Body of pancreas (tissue), 4 donors: ENCODE measurements around the gene CD81. TPM values are rescaled to one million over a fixed set of nuclear protein-coding genes. Genes with fewer than 3 reads are reported as not detected.

ENCODE experiments used
- ATAC-seq: fragments of 150-250 bp; one replicate; pipeline ENCODE4 v1.9.1; 2016
- DNase-seq, 4 donors: peaks; one replicate each; pipeline ENCODE4 v3.0.0-alpha.2; 2019
- H3K27ac ChIP-seq, 4 donors: fragments of 200-600 bp; sonication (generic); 1 replicate in 3 of 4; 2 replicates in 1 of 4; pipeline versions ENCODE4 v1.5.1 to v1.6.1; 2016 to 2019; ENCODE audit warnings: mild to moderate bottlenecking in 1 of 4, mixed read lengths in 1 of 4, moderate library complexity in 1 of 4
- H3K27me3 ChIP-seq, 2 donors: fragments of 200-600 bp; sonication (generic); one replicate each; pipeline ENCODE4 v1.6.0; 2016; ENCODE audit warnings: mild to moderate bottlenecking in 1 of 2
- H3K36me3 ChIP-seq, 2 donors: fragments of 200-600 bp; sonication (generic); replicated peaks in 1 of 2; 2 replicates each; pipeline ENCODE4 v1.5.1; 2016; ENCODE audit warnings: low read depth in 2 of 2; ENCODE audit not compliant: insufficient read depth in 1 of 2
- H3K4me1 ChIP-seq: fragments of 200-600 bp; sonication (generic); one replicate; pipeline ENCODE4 v1.6.0; 2016
- H3K4me3 ChIP-seq, 2 donors: fragments of 200-600 bp; sonication (generic); 1 replicate in 1 of 2; 2 replicates in 1 of 2; pipeline ENCODE4 v1.5.1; 2016 to 2019
- H3K9me3 ChIP-seq, 3 donors: fragments of 200-600 bp; sonication (generic); 1 replicate in 2 of 3; 2 replicates in 1 of 3; pipeline ENCODE4 v1.5.1; 2016
- POLR2A ChIP-seq, 3 donors: fragments of 450-650 bp; IDR thresholded peaks; one replicate each; pipeline ENCODE4 v1.6.1; 2016; ENCODE audit warnings: antibody characterized with exemption in 3 of 3, mild to moderate bottlenecking in 2 of 3
- WGBS, 2 donors: methylation state at CpG; one replicate each; pipeline ENCODE4 v1.1.5; 2017; 5-methylcytosine and 5-hydroxymethylcytosine counted together
- intact Hi-C: fragments of 100-400 bp; cut with DNase I; formaldehyde crosslinking; loops from one replicate; pipeline ENCODE4 v1.15.1; 2023
- total RNA-seq, 2 donors: library from RNA; depleted of rRNA; stranded (reverse); fragments of >200 nt; gene quantifications; one replicate each; pipeline ENCODE4 v1.1.0, GENCODE V29; 2016
- TF ChIP-seq, protein P1 (sequence below), 7 experiments: fragments of 450-650 bp in 4 of 7; fragments of 200-600 bp in 3 of 7; sonication (generic) in 3 of 7; IDR thresholded peaks; one replicate each; pipeline ENCODE4 v1.5.1; 2016 to 2019; ENCODE audit warnings: antibody characterized with exemption in 7 of 7

The CD81 gene
- total RNA-seq, 2 donors from 2014 or later, result 217 to 332 TPM

DNA sequence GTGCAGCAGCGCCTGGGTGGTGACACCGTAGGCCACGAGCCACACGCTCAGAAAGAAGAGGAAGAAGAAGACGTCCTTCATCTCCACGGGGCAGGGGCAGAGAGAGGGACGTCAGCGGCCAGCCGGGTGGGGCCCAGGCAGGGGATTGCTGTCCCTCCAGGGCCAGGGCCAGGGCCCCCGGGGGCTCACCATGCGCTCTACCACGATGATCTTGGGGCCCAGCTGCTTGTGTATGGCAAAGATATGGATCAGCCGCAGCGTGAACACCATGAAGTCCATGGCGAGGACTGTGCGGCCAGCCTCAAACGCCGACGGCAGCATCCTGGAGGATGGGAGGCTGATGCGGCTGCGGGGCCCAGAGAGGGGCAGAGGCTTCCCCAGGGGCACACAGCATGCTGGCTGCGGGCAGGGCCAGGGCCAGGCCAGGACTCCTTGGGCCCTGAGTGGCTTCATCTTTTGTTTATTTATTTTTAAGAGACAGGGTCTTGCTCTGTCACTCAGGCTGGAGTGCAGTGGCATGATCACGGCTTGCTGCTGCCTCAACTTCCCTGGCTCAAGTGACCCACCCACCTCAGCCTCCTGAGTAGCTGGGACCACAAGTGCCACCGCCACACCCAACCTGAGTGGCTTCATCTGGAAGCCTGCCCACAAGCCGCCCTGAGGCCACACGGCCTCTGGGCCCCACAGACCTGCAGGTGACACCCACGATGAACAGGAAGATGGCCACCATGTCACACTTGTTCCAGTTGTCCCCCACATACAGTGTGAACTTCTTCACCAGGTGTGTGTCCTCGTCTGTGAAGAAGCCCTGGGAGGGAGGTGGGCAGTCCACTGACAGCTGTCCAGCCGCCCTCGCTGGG is 34.6 kb downstream of the CD81 start:
- DNase-seq (no peak), ATAC-seq (no peak)
- no peak for TF ChIP-seq POLR2A (IDR thresholded peaks at IDR 0.05)
- TF ChIP-seq, protein P1, sequence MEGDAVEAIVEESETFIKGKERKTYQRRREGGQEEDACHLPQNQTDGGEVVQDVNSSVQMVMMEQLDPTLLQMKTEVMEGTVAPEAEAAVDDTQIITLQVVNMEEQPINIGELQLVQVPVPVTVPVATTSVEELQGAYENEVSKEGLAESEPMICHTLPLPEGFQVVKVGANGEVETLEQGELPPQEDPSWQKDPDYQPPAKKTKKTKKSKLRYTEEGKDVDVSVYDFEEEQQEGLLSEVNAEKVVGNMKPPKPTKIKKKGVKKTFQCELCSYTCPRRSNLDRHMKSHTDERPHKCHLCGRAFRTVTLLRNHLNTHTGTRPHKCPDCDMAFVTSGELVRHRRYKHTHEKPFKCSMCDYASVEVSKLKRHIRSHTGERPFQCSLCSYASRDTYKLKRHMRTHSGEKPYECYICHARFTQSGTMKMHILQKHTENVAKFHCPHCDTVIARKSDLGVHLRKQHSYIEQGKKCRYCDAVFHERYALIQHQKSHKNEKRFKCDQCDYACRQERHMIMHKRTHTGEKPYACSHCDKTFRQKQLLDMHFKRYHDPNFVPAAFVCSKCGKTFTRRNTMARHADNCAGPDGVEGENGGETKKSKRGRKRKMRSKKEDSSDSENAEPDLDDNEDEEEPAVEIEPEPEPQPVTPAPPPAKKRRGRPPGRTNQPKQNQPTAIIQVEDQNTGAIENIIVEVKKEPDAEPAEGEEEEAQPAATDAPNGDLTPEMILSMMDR (IDR thresholded peaks at IDR 0.05), result no peak
- Histone ChIP-seq H3K27me3 (no peaks in the 10 kb centered on the region), H3K36me3 (no peaks in the 10 kb centered on the region), H3K4me3 (no peak overlapping the region), H3K9me3 (no peaks in the 10 kb centered on the region), H3K4me1 (no peaks in the 10 kb centered on the region), H3K27ac (no peak overlapping the region)
- 65 to 82% methylated on average over 16 to 30 of the region's 30 CpGs for WGBS, 2 donors
- intact Hi-C loops, result no loop called here

DNA sequence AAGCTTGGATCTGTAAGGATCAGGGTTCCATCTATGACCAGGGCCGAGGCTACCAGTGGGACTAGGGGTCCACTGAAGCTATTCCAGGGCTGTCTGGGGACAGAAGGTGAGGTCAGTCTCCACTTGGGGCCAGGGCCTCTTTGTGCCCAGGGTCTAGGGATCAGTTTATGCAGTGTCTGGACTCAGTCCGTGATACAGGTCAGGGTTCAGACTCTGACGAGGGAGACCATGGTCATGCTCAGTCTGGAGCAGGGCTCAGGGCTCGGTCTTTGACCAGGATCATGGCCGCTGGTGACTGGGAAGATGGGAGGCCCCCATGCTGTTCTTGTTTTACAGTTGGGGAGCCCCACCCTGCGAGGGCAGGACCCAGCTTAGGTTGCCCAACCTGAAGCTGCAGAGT is 35.2 kb downstream of the CD81 start:
- no peak for TF ChIP-seq POLR2A (IDR thresholded peaks at IDR 0.05)
- TF ChIP-seq, protein P1 (IDR thresholded peaks at IDR 0.05), result no peak
- DNase-seq, result no peak
- intact Hi-C loops, result no loop called here
- Histone ChIP-seq H3K4me3 (no peak overlapping the region), H3K27me3 (no peaks in the 10 kb centered on the region), H3K36me3 (no peaks in the 10 kb centered on the region), H3K4me1 (no peaks in the 10 kb centered on the region), H3K9me3 (no peaks in the 10 kb centered on the region), H3K27ac (no peak overlapping the region)
- 70 to 71% methylated on average over 2 to 6 of the region's 6 CpGs for WGBS, 2 donors
- no peak for ATAC-seq

DNA sequence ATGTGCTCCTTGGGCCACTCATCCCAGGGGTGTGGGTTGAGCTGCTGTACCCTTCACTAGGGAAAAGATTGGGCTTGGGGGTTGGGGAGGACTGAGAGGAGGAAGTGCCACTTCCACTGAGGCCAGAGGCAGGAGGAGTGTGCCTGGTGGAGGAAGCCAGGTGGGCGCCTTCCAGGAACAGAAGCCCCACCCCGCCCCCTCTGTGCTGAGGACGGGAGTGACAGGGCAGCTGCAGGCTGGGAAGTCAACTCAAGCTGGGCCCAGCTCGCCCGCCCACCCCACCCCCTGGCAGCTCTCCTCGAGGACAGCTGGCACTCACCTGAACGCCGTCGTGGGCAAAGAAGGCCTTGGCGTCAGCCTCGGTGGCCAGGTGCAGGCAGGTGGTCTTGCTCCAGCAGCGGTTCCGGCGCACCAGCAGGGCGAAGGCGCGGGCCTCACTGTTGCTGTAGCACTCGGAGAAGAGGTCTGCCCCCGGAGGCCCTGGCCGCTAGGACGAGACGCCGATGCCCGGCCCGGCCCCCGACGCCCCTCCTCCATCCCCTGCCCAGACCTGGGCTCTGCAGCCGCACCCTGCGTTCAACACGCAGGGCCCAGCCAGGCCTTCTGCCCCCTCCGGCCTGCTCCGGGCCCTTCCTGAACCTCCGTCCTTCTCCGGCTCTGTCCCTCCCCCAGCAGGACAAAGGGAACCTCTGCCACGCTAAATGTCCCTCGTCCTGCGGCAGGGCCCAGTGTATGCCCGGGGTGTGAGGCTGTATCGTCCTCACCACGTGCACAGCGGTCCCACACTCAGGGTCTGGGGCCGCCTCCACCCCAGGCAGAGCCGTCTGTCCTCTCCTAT is 36.9 kb downstream of the CD81 start:
- WGBS, 2 donors, result 82 to 85% methylated on average over 8 to 29 of the region's 43 CpGs
- DNase-seq, result no peak

DNA sequence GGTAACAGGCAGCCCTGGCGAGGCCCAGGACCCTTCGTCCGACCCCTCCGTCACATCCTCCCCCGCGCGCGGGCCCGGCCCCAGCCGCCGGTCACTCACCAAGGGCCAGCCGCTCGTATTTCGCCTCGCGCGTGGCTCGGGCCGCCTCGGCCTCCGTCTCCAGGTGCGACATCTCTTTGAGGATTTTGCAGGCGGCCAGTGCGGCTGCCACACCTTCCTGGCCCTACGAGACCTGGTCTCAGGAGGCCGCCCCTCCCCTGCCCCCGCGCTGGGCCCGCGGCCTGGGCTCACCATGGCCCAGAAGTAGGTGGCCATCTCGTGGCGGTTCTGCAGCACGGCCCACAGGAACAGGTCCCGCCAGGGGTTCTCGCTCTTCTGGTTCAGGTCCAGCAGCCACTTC is 37.5 kb downstream of the CD81 start:
- 87 to 99% methylated on average over 20 to 28 of the region's 35 CpGs for WGBS, 2 donors
- Histone ChIP-seq H3K27me3 (no peaks in the 10 kb centered on the region), H3K36me3 (no peaks in the 10 kb centered on the region), H3K9me3 (no peaks in the 10 kb centered on the region), H3K4me1 (no peaks in the 10 kb centered on the region), H3K4me3 (no peak overlapping the region), H3K27ac (no peak overlapping the region)
- TF ChIP-seq, protein P1 (IDR thresholded peaks at IDR 0.05), result no peak
- no peak for TF ChIP-seq POLR2A (IDR thresholded peaks at IDR 0.05)
- no peak for ATAC-seq
- no peak for DNase-seq
- intact Hi-C loops, result no loop called here

More for the DNA sequence above, 36.9 kb downstream of the CD81 start:
- intact Hi-C loops, result no loop called here
- H3K27ac ChIP-seq, result no peak overlapping the region
- TF ChIP-seq POLR2A (IDR thresholded peaks at IDR 0.05), result no peak
- TF ChIP-seq, protein P1 (IDR thresholded peaks at IDR 0.05), result no peak
- no peak for ATAC-seq
- no peaks in the 10 kb centered on the region for H3K27me3 ChIP-seq
- no peaks in the 10 kb centered on the region for H3K36me3 ChIP-seq
- no peaks in the 10 kb centered on the region for H3K4me1 ChIP-seq
- no peaks in the 10 kb centered on the region for H3K9me3 ChIP-seq
- H3K4me3 ChIP-seq, result no peak overlapping the region
